ENCODE data around the gene SCAP. TPM values are rescaled to one million over a fixed set of nuclear protein-coding genes. Genes with fewer than 3 reads are reported as not detected.

The SCAP gene
- total and polyA plus RNA-seq, 2 donors (not counting 1 experiment from before 2014, with no cell fraction given), result 55.8 to 113 TPM

GRCh38 chr3:47385796-47386195 is 89.9 kb downstream of the SCAP start:
- no peak overlapping the region for H3K27ac Mint-ChIP-seq
- Histone ChIP-seq H4K20me1 (ENCODE audit: control insufficient read depth, insufficient read depth, low read length, poor library complexity, severe bottlenecking) (peaks cover 82% of the 10 kb centered on the region), H3K4me1 (ENCODE audit: control insufficient read depth in 2 of 2, insufficient read depth in 2 of 2, low read length in 2 of 2) (peaks cover 7 to 12% of the 10 kb centered on the region in 2 donors), H3K36me3 (replicated peaks in 1 of 2; ENCODE audit: control extremely low read depth in 1 of 2, control insufficient read depth in 1 of 2, extremely low read depth in 1 of 2, insufficient read depth in 2 of 2, low read length in 1 of 2) (peaks cover 0 to 11% of the 10 kb centered on the region in 2 experiments), H3K4me3 (ENCODE audit: control extremely low read depth in 1 of 5, extremely low read depth in 1 of 5, insufficient read depth in 1 of 5, low read depth in 2 of 5, low read length in 4 of 5) (no peak overlapping the region), H3K9me3 (ENCODE audit: control extremely low read depth in 1 of 3, control insufficient read depth in 2 of 3, insufficient read depth in 1 of 3, low read length in 2 of 3) (no peaks in the 10 kb centered on the region), H3K27me3 (replicated peaks in 1 of 4; ENCODE audit: control extremely low read depth in 1 of 4, control insufficient read depth in 3 of 4, insufficient read depth in 4 of 4, low read length in 3 of 4) (no peaks in the 10 kb centered on the region), H3K27ac (ENCODE audit: low read length in 2 of 2) (no peak overlapping the region), H3K79me2 (ENCODE audit: control insufficient read depth, insufficient read depth, low read length) (peaks cover 98% of the 10 kb centered on the region), H3K4me2 (replicated peaks; ENCODE audit: low read depth, low read length, poor library complexity, severe bottlenecking) (no peak overlapping the region), H3K9ac (ENCODE audit: low read length) (no peak overlapping the region), H2AFZ (ENCODE audit: insufficient read depth, low read depth, low read length, poor library complexity, severe bottlenecking) (no peak overlapping the region)
- H3K4me1 Mint-ChIP-seq, result peaks cover 32% of the 10 kb centered on the region
- 100% methylated on average over 2 of the region's 2 CpGs for WGBS (ENCODE audit: insufficient coverage)
- CTCF ChIA-PET, result no interaction called here
- no peak for DNase-seq
- no peaks in the 10 kb centered on the region for H3K9me3 Mint-ChIP-seq (ENCODE audit: insufficient read depth)
- no peak for TF ChIP-seq EZH2 (IDR thresholded peaks at IDR 0.05; ENCODE audit: borderline replicate concordance, insufficient read depth, low read depth, low read length, poor library complexity, severe bottlenecking)
- TF ChIP-seq, protein P1, sequence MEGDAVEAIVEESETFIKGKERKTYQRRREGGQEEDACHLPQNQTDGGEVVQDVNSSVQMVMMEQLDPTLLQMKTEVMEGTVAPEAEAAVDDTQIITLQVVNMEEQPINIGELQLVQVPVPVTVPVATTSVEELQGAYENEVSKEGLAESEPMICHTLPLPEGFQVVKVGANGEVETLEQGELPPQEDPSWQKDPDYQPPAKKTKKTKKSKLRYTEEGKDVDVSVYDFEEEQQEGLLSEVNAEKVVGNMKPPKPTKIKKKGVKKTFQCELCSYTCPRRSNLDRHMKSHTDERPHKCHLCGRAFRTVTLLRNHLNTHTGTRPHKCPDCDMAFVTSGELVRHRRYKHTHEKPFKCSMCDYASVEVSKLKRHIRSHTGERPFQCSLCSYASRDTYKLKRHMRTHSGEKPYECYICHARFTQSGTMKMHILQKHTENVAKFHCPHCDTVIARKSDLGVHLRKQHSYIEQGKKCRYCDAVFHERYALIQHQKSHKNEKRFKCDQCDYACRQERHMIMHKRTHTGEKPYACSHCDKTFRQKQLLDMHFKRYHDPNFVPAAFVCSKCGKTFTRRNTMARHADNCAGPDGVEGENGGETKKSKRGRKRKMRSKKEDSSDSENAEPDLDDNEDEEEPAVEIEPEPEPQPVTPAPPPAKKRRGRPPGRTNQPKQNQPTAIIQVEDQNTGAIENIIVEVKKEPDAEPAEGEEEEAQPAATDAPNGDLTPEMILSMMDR (IDR thresholded peaks at IDR 0.05), result no peak
- no peak overlapping the region for H3K4me3 Mint-ChIP-seq
- intact Hi-C loops (cut with micrococcal nuclease), result no loop called here
- no peaks in the 10 kb centered on the region for H3K27me3 Mint-ChIP-seq
- POLR2A ChIA-PET, result no interaction called here
- ATAC-seq (ENCODE audit: low read depth), result no peak

- no peak overlapping the region for H3K27ac Mint-ChIP-seq
- H3K27me3 Mint-ChIP-seq, result no peaks in the 10 kb centered on the region
- Histone ChIP-seq H3K4me1 (ENCODE audit: control insufficient read depth in 2 of 2, insufficient read depth in 2 of 2, low read length in 2 of 2) (peaks cover 10 to 15% of the 10 kb centered on the region in 2 donors), H3K36me3 (replicated peaks in 1 of 2; ENCODE audit: control extremely low read depth in 1 of 2, control insufficient read depth in 1 of 2, extremely low read depth in 1 of 2, insufficient read depth in 2 of 2, low read length in 1 of 2) (peaks cover 0 to 11% of the 10 kb centered on the region in 2 experiments), H3K4me2 (replicated peaks; ENCODE audit: low read depth, low read length, poor library complexity, severe bottlenecking) (no peak overlapping the region), H3K27ac (ENCODE audit: low read length in 2 of 2) (no peak overlapping the region), H3K27me3 (replicated peaks in 1 of 4; ENCODE audit: control extremely low read depth in 1 of 4, control insufficient read depth in 3 of 4, insufficient read depth in 4 of 4, low read length in 3 of 4) (no peaks in the 10 kb centered on the region), H4K20me1 (ENCODE audit: control insufficient read depth, insufficient read depth, low read length, poor library complexity, severe bottlenecking) (peaks cover 74% of the 10 kb centered on the region), H3K79me2 (ENCODE audit: control insufficient read depth, insufficient read depth, low read length) (peaks cover 95% of the 10 kb centered on the region), H2AFZ (ENCODE audit: insufficient read depth, low read depth, low read length, poor library complexity, severe bottlenecking) (no peak overlapping the region), H3K9ac (ENCODE audit: low read length) (no peak overlapping the region), H3K9me3 (ENCODE audit: control extremely low read depth in 1 of 3, control insufficient read depth in 2 of 3, insufficient read depth in 1 of 3, low read length in 2 of 3) (no peaks in the 10 kb centered on the region), H3K4me3 (ENCODE audit: control extremely low read depth in 1 of 5, extremely low read depth in 1 of 5, insufficient read depth in 1 of 5, low read depth in 2 of 5, low read length in 4 of 5) (no peak overlapping the region)
- intact Hi-C loops (cut with micrococcal nuclease), result no loop called here
- no peak for ATAC-seq (ENCODE audit: low read depth)
- H3K9me3 Mint-ChIP-seq (ENCODE audit: insufficient read depth), result no peaks in the 10 kb centered on the region
- CTCF ChIA-PET, result no interaction called here
- H3K4me1 Mint-ChIP-seq, result peaks cover 40% of the 10 kb centered on the region
- no peak overlapping the region for H3K4me3 Mint-ChIP-seq
- POLR2A ChIA-PET, result no interaction called here
- no peak for DNase-seq
- TF ChIP-seq, protein P1 (IDR thresholded peaks at IDR 0.05), result no peak
- TF ChIP-seq EZH2 (IDR thresholded peaks at IDR 0.05; ENCODE audit: borderline replicate concordance, insufficient read depth, low read depth, low read length, poor library complexity, severe bottlenecking), result no peak
- 94% methylated on average over 4 of the region's 4 CpGs for WGBS (ENCODE audit: insufficient coverage)
These were observed 90.7 kb downstream of the SCAP start for GRCh38 chr3:47385007-47385406.

Measured in B cell (primary cell).